Tibial artery (tissue), 4 donors: ENCODE results near the gene DQX1.
A peak's percentile ranks its signal among the peaks of the same experiment; 100 is the strongest.

ENCODE experiments used
- DNase-seq, 2 donors: peaks; one replicate each; pipeline ENCODE4 v3.0.0-alpha.2; 2019
- H3K27ac ChIP-seq, 2 donors: fragments of 200-600 bp; sonication (generic) in 1 of 2; 1 replicate in 1 of 2; 2 replicates in 1 of 2; pipeline ENCODE4 v1.5.1; 2018 to 2019; ENCODE audit warnings: mild to moderate bottlenecking in 1 of 2
- H3K27me3 ChIP-seq, 2 donors: fragments of 200-600 bp; sonication (generic) in 1 of 2; one replicate each; pipeline versions ENCODE4 v1.5.1 to v1.6.0; 2016 to 2019
- H3K36me3 ChIP-seq, 3 donors: fragments of 200-600 bp; sonication (generic) in 2 of 3; one replicate each; pipeline ENCODE4 v1.5.1; 2016 to 2019; ENCODE audit warnings: mild to moderate bottlenecking in 2 of 3
- H3K4me1 ChIP-seq, 4 donors: fragments of 200-600 bp; sonication (generic) in 2 of 4; 1 replicate in 3 of 4; 2 replicates in 1 of 4; pipeline ENCODE4 v1.5.1; 2016 to 2019
- H3K4me3 ChIP-seq, 2 donors: fragments of 200-600 bp; sonication (generic) in 1 of 2; 1 replicate in 1 of 2; 2 replicates in 1 of 2; pipeline ENCODE4 v1.5.1; 2018 to 2019; ENCODE audit warnings: mild to moderate bottlenecking in 2 of 2
- H3K9me3 ChIP-seq, 3 donors: fragments of 200-600 bp; sonication (generic) in 1 of 3; one replicate each; pipeline ENCODE4 v1.5.1; 2016 to 2019
- intact Hi-C: fragments of 100-400 bp; cut with DNase I; formaldehyde crosslinking; loops from one replicate; pipeline ENCODE4 v1.15.0; 2023; ENCODE audit warnings: low total_unique reads
- TF ChIP-seq, protein P1 (sequence below), 2 experiments: fragments of 200-600 bp in 1 of 2; fragments of 450-650 bp in 1 of 2; IDR thresholded peaks; one replicate each; pipeline ENCODE4 v1.5.1; 2017 to 2019; ENCODE audit warnings: antibody characterized with exemption in 2 of 2, mild to moderate bottlenecking in 1 of 2, moderate library complexity in 1 of 2

Gene DQX1

GRCh38 chr2:74552914-74553811 is 27.1 kb upstream of the DQX1 start:
- H3K27me3 ChIP-seq = no peaks in the 10 kb centered on the region
- H3K4me3 ChIP-seq = peak overlapping the region; percentile 66 to 92
- H3K27ac ChIP-seq = peak overlapping the region; percentile 84 to 91
- peak in 1 of 2 donors; percentile 70 for DNase-seq
- H3K4me1 ChIP-seq = peaks cover 0 to 37% (median 30%) of the 10 kb centered on the region in 4 donors
- intact Hi-C loops = loop anchor here (5.0 kb wide), 1 partner anchor 34 kb away; no protein-coding TSS in a partner anchor
- TF ChIP-seq, protein P1, sequence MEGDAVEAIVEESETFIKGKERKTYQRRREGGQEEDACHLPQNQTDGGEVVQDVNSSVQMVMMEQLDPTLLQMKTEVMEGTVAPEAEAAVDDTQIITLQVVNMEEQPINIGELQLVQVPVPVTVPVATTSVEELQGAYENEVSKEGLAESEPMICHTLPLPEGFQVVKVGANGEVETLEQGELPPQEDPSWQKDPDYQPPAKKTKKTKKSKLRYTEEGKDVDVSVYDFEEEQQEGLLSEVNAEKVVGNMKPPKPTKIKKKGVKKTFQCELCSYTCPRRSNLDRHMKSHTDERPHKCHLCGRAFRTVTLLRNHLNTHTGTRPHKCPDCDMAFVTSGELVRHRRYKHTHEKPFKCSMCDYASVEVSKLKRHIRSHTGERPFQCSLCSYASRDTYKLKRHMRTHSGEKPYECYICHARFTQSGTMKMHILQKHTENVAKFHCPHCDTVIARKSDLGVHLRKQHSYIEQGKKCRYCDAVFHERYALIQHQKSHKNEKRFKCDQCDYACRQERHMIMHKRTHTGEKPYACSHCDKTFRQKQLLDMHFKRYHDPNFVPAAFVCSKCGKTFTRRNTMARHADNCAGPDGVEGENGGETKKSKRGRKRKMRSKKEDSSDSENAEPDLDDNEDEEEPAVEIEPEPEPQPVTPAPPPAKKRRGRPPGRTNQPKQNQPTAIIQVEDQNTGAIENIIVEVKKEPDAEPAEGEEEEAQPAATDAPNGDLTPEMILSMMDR (IDR thresholded peaks at IDR 0.05) = no peak
- no peaks in the 10 kb centered on the region for H3K9me3 ChIP-seq
- peaks cover 0 to 10% (median 0%) of the 10 kb centered on the region in 3 donors for H3K36me3 ChIP-seq

GRCh38 chr2:74551942-74552913 is 26.2 kb upstream of the DQX1 start:
- Histone ChIP-seq H3K4me1 (peaks cover 0 to 37% (median 30%) of the 10 kb centered on the region in 4 donors), H3K27ac (peak overlapping the region; percentile 84 to 91), H3K9me3 (no peaks in the 10 kb centered on the region), H3K27me3 (no peaks in the 10 kb centered on the region), H3K36me3 (peaks cover 0 to 10% (median 0%) of the 10 kb centered on the region in 3 donors), H3K4me3 (no peak overlapping the region)
- intact Hi-C loops = loop anchor here (5.0 kb wide), 1 partner anchor 35 kb away; no protein-coding TSS in a partner anchor
- no peak for DNase-seq
- TF ChIP-seq, protein P1 (IDR thresholded peaks at IDR 0.05) = no peak

DNA sequence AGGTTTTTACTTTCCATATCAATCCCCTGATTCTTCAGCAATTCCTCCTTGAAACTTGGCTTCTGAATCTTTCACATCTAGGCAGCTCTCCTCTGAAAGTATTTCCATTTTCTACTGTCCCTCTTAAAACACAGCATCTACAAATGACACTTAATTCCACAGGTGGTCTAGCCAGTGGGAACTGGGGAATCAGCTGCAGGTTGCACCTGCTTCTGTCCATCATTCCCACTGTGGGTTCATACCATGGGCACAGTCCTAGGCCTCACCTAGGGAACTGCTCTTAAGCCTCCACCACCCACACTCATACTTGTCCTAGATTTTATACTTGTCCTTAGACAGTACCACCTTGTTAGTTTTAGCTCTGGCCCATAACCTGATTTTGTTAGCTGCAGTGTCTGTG is 25.5 kb upstream of the DQX1 start:
- no peaks in the 10 kb centered on the region for H3K27me3 ChIP-seq

GRCh38 chr2:74550231-74550630 is 24.2 kb upstream of the DQX1 start:
- TF ChIP-seq, protein P1 (IDR thresholded peaks at IDR 0.05) = no peak
- H3K4me1 ChIP-seq = peaks cover 0 to 33% (median 27%) of the 10 kb centered on the region in 4 donors
- no peaks in the 10 kb centered on the region for H3K9me3 ChIP-seq
- H3K4me3 ChIP-seq = no peak overlapping the region
- H3K36me3 ChIP-seq = no peaks in the 10 kb centered on the region
- DNase-seq = no peak
- no peak overlapping the region for H3K27ac ChIP-seq
- intact Hi-C loops = loop anchor here (5.0 kb wide), 1 partner anchor 37 kb away; no protein-coding TSS in a partner anchor
- no peaks in the 10 kb centered on the region for H3K27me3 ChIP-seq

More for the DNA sequence above, 25.5 kb upstream of the DQX1 start:
- DNase-seq = no peak
- TF ChIP-seq, protein P1 (IDR thresholded peaks at IDR 0.05) = no peak
- Histone ChIP-seq H3K27ac (no peak overlapping the region), H3K36me3 (peaks cover 0 to 4% (median 0%) of the 10 kb centered on the region in 3 donors), H3K9me3 (no peaks in the 10 kb centered on the region), H3K4me1 (peaks cover 0 to 37% (median 30%) of the 10 kb centered on the region in 4 donors), H3K4me3 (no peak overlapping the region)
- intact Hi-C loops = loop anchor here (5.0 kb wide), 1 partner anchor 36 kb away; no protein-coding TSS in a partner anchor
